ENCODE results near the gene WDR74. TPM values are rescaled to one million over a fixed set of nuclear protein-coding genes. Genes with fewer than 3 reads are reported as not detected.

WDR74 gene
- total RNA-seq, 1 experiment from 2014 or later: 110 TPM

DNA sequence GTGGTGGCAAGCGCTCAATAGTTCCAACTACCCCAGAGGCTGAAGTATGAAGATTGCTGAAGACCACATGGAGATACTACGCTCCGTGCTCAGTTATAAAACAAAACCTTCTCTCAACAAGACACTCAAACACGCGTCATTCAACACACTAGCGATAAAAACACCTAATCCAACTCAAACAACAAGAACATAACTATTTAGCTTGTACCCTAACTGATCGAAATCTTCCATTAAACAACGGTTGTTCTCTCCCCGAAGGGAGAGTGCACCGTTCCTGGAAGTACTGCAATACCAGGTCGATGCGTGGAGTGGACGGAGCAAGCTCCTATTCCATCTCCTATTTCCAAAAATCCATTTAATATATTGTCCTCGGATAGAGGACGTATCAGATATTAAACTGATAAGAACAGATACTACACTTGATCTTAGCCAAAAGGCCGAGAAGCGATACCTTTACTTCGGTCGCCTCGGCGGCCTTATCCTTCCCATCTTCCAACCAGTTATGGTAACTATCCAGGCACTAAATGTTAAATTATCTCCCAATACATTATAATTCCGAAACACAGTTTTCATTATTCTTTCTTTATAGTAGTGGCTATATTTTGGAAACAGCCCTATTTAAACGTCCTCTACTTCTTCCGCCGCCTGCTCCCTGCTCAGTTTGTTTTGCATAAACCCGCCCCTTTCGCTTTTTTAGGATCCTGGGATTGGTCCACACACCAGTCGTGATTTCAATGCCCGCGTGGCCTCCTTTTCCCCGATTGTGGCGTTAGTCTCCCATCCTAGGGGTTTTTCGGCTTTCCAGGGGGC lies 2.2 kb upstream of the WDR74 start (continued):
- TF ChIP-seq, protein P1, sequence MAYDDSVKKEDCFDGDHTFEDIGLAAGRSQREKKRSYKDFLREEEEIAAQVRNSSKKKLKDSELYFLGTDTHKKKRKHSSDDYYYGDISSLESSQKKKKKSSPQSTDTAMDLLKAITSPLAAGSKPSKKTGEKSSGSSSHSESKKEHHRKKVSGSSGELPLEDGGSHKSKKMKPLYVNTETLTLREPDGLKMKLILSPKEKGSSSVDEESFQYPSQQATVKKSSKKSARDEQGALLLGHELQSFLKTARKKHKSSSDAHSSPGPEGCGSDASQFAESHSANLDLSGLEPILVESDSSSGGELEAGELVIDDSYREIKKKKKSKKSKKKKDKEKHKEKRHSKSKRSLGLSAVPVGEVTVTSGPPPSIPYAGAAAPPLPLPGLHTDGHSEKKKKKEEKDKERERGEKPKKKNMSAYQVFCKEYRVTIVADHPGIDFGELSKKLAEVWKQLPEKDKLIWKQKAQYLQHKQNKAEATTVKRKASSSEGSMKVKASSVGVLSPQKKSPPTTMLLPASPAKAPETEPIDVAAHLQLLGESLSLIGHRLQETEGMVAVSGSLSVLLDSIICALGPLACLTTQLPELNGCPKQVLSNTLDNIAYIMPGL (CRISPR knock-in tag; IDR thresholded peaks at IDR 0.05): 0 out of 2 replicates have a peak, but pooled peaks have one; percentile 18
- TF ChIP-seq CREB1 (CRISPR knock-in tag; IDR thresholded peaks at IDR 0.05) (peak; percentile 89; the same call in 1 of the 2 replicates), ZNF263 (CRISPR knock-in tag; IDR thresholded peaks at IDR 0.05; ENCODE audit: low read depth) (no peak; the same call in 1 of the 2 replicates), ESRRA (CRISPR knock-in tag; IDR thresholded peaks at IDR 0.05; ENCODE audit: borderline replicate concordance) (peak; percentile 91), SP1 (CRISPR knock-in tag; conservative IDR thresholded peaks at IDR 0.05) (peak; percentile 82), TCF7 (CRISPR knock-in tag; IDR thresholded peaks at IDR 0.05; ENCODE audit: low read depth) (no peak), RELA (CRISPR knock-in tag; IDR thresholded peaks at IDR 0.05; ENCODE audit: borderline replicate concordance) (peak; percentile 58; the same call in 1 of the 2 replicates), ZNF396 (CRISPR knock-in tag; IDR thresholded peaks at IDR 0.05; ENCODE audit: borderline replicate concordance) (no peak), NR3C1 (CRISPR knock-in tag; conservative IDR thresholded peaks at IDR 0.05; ENCODE audit: low read depth) (0 out of 2 replicates have a peak, but pooled peaks have one; percentile 65), JAZF1 (CRISPR knock-in tag; IDR thresholded peaks at IDR 0.05) (peak; percentile 99), IRF2 (CRISPR knock-in tag; IDR thresholded peaks at IDR 0.05; ENCODE audit: borderline replicate concordance, low read depth) (no peak), TEAD4 (CRISPR knock-in tag; IDR thresholded peaks at IDR 0.05) (peak; percentile 85; the same call in 1 of the 2 replicates), ZNF138 (CRISPR knock-in tag; conservative IDR thresholded peaks at IDR 0.05) (peak; percentile 63; the same call in 1 of the 2 replicates), ELF4 (CRISPR knock-in tag; IDR thresholded peaks at IDR 0.05; ENCODE audit: low read depth) (peak; percentile 89; the same call in 1 of the 2 replicates), ZNF416 (CRISPR knock-in tag; IDR thresholded peaks at IDR 0.05) (peak; percentile 100), EMX1 (CRISPR knock-in tag; IDR thresholded peaks at IDR 0.05) (peak; percentile 100), ZNF671 (CRISPR knock-in tag; IDR thresholded peaks at IDR 0.05) (peak; percentile 100), SOX15 (CRISPR knock-in tag; IDR thresholded peaks at IDR 0.05) (peak; percentile 100), TP53 (CRISPR knock-in tag; IDR thresholded peaks at IDR 0.05) (peak; percentile 77; the same call in 1 of the 2 replicates), TEAD1 (CRISPR knock-in tag; IDR thresholded peaks at IDR 0.05) (peak; percentile 97), ZNF317 (CRISPR knock-in tag; IDR thresholded peaks at IDR 0.05; ENCODE audit: borderline replicate concordance, low read depth) (peak; percentile 71; the same call in 1 of the 2 replicates), HMGA2 (CRISPR knock-in tag; IDR thresholded peaks at IDR 0.05) (peak; percentile 74), MYBL2 (CRISPR knock-in tag; IDR thresholded peaks at IDR 0.05) (peak; percentile 76), CREM (CRISPR knock-in tag; IDR thresholded peaks at IDR 0.05) (peak; percentile 83)
- TF ChIP-seq, protein P2, sequence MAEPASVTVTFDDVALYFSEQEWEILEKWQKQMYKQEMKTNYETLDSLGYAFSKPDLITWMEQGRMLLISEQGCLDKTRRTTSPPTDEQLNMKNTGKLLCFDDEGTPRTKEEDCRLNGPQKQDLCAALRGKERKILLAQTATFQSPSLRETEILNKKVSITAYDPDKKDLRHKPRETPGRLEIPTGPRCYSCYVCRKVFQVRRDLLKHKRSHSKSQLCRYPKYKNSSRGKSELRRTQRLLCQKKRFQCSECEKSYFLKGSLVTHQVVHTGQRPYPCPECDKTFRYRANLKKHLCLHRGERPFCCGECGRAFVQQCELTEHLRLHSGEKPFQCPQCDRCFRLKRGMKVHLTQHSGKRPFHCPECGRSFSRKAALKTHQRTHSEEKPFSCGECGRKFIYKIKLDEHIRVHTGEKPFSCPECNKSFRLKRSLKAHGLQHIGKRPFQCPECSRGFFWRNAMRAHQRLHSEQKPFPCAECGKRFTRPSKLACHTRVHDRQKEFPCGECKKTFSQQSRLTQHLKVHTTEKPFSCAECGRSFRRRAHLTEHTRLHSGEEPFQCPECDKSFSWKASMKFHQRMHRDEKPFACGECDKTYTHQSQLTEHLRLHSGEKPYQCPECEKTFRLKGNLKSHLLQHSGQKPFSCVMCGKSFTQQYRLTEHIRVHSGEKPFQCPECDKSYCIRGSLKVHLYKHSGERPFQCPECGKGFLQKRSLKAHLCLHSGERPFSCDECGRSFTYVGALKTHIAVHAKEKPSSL (CRISPR knock-in tag; conservative IDR thresholded peaks at IDR 0.05): peak; percentile 100
- TF ChIP-seq, protein P3, sequence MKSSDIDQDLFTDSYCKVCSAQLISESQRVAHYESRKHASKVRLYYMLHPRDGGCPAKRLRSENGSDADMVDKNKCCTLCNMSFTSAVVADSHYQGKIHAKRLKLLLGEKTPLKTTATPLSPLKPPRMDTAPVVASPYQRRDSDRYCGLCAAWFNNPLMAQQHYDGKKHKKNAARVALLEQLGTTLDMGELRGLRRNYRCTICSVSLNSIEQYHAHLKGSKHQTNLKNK (CRISPR knock-in tag; IDR thresholded peaks at IDR 0.05): peak; percentile 98
- TF ChIP-seq, protein P4, sequence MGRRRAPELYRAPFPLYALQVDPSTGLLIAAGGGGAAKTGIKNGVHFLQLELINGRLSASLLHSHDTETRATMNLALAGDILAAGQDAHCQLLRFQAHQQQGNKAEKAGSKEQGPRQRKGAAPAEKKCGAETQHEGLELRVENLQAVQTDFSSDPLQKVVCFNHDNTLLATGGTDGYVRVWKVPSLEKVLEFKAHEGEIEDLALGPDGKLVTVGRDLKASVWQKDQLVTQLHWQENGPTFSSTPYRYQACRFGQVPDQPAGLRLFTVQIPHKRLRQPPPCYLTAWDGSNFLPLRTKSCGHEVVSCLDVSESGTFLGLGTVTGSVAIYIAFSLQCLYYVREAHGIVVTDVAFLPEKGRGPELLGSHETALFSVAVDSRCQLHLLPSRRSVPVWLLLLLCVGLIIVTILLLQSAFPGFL (CRISPR knock-in tag; IDR thresholded peaks at IDR 0.05; ENCODE audit: borderline replicate concordance): peak; percentile 97
- TF ChIP-seq, protein P5, sequence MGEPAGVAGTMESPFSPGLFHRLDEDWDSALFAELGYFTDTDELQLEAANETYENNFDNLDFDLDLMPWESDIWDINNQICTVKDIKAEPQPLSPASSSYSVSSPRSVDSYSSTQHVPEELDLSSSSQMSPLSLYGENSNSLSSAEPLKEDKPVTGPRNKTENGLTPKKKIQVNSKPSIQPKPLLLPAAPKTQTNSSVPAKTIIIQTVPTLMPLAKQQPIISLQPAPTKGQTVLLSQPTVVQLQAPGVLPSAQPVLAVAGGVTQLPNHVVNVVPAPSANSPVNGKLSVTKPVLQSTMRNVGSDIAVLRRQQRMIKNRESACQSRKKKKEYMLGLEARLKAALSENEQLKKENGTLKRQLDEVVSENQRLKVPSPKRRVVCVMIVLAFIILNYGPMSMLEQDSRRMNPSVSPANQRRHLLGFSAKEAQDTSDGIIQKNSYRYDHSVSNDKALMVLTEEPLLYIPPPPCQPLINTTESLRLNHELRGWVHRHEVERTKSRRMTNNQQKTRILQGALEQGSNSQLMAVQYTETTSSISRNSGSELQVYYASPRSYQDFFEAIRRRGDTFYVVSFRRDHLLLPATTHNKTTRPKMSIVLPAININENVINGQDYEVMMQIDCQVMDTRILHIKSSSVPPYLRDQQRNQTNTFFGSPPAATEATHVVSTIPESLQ (CRISPR knock-in tag; IDR thresholded peaks at IDR 0.05): no peak
- TF ChIP-seq, protein P6, sequence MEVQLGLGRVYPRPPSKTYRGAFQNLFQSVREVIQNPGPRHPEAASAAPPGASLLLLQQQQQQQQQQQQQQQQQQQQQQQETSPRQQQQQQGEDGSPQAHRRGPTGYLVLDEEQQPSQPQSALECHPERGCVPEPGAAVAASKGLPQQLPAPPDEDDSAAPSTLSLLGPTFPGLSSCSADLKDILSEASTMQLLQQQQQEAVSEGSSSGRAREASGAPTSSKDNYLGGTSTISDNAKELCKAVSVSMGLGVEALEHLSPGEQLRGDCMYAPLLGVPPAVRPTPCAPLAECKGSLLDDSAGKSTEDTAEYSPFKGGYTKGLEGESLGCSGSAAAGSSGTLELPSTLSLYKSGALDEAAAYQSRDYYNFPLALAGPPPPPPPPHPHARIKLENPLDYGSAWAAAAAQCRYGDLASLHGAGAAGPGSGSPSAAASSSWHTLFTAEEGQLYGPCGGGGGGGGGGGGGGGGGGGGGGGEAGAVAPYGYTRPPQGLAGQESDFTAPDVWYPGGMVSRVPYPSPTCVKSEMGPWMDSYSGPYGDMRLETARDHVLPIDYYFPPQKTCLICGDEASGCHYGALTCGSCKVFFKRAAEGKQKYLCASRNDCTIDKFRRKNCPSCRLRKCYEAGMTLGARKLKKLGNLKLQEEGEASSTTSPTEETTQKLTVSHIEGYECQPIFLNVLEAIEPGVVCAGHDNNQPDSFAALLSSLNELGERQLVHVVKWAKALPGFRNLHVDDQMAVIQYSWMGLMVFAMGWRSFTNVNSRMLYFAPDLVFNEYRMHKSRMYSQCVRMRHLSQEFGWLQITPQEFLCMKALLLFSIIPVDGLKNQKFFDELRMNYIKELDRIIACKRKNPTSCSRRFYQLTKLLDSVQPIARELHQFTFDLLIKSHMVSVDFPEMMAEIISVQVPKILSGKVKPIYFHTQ (CRISPR knock-in tag; IDR thresholded peaks at IDR 0.05): peak; percentile 100

All from WTC11 (cell line).